ENCODE data around the gene MSH2. TPM values are rescaled to one million over a fixed set of nuclear protein-coding genes. Genes with fewer than 3 reads are reported as not detected.
"Not testable (repeated sequence)": the region's sequence is repeated elsewhere in the genome, so short reads cannot be mapped to it uniquely, and the experiment has no call there.

Gene MSH2
- total and polyA plus RNA-seq, 8 donors: 3.1 to 31.5 (median 7.2) TPM

DNA sequence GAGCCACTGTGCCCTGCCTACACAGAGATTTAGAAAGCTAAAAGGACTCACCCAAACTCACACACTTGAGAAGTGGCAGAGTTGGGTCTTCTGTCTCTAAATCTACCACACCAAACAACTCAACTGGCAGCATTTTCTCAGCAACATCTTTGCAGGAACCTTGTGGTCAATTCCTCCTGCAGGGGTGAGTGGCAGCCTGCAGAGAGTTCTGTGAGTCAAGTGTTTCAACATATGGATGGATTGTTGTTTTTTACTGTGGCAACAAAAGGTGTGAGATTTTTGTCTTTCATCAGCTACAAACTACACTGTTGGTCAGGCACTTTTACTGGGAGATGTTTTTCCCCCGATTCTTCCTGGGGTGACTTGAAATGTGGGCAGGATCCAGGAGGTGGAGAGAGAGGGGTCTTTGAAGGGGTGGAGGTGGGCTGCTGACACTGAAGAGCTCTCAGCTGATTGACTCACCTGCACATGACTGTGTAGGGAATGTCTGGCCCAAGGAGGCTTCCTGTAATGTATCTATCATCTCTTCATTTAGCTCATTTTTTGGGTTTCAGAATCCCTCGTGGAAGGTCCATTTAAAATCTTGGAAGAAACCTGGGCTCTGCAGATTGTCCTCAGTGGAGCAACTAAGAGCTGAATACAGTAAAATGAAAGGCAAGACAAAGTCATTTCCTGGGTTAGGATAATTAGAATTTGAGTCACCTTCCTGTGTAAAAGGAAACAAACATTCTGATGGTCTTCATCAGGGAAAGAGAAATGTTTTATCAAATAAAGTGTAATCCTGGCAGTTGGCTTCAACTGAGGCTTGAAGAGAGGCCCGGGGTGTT lies 98.6 kb downstream of the MSH2 start:
- Histone ChIP-seq H3K4me1 (no peaks in the 10 kb centered on the region), H3K9me3 (peaks cover 4 to 29% (median 16%) of the 10 kb centered on the region in 4 donors), H3K27ac (no peak overlapping the region), H3K27me3 (no peaks in the 10 kb centered on the region), H3K4me3 (no peak overlapping the region), H3K36me3 (peaks cover 0 to 4% (median 0%) of the 10 kb centered on the region in 4 donors)
- WGBS, 5 donors: 60 to 81% (median 69%) methylated on average over 3 of the region's 3 CpGs
- intact Hi-C loops (cut with DNase I; ENCODE audit: low total_unique reads): no loop called here
- no peak for DNase-seq
- TF ChIP-seq POLR2AphosphoS5 (IDR thresholded peaks at IDR 0.05) (no peak), EP300 (IDR thresholded peaks at IDR 0.05) (no peak), POLR2A (IDR thresholded peaks at IDR 0.05) (no peak)
- TF ChIP-seq, protein P1, sequence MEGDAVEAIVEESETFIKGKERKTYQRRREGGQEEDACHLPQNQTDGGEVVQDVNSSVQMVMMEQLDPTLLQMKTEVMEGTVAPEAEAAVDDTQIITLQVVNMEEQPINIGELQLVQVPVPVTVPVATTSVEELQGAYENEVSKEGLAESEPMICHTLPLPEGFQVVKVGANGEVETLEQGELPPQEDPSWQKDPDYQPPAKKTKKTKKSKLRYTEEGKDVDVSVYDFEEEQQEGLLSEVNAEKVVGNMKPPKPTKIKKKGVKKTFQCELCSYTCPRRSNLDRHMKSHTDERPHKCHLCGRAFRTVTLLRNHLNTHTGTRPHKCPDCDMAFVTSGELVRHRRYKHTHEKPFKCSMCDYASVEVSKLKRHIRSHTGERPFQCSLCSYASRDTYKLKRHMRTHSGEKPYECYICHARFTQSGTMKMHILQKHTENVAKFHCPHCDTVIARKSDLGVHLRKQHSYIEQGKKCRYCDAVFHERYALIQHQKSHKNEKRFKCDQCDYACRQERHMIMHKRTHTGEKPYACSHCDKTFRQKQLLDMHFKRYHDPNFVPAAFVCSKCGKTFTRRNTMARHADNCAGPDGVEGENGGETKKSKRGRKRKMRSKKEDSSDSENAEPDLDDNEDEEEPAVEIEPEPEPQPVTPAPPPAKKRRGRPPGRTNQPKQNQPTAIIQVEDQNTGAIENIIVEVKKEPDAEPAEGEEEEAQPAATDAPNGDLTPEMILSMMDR (IDR thresholded peaks at IDR 0.05): no peak

- H3K27me3 ChIP-seq; H3K4me1 ChIP-seq; H3K4me3 ChIP-seq; H3K36me3 ChIP-seq; DNase-seq; intact Hi-C loops (cut with DNase I; ENCODE audit: low total_unique reads); H3K27ac ChIP-seq: not testable (repeated sequence)
- peaks cover 4 to 29% (median 16%) of the 10 kb centered on the region in 4 donors for H3K9me3 ChIP-seq
- WGBS, 5 donors: 74 to 90% (median 88%) methylated on average over 2 of the region's 2 CpGs
These were observed 99.5 kb downstream of the MSH2 start for GRCh38 chr2:47502498-47502897.

DNA sequence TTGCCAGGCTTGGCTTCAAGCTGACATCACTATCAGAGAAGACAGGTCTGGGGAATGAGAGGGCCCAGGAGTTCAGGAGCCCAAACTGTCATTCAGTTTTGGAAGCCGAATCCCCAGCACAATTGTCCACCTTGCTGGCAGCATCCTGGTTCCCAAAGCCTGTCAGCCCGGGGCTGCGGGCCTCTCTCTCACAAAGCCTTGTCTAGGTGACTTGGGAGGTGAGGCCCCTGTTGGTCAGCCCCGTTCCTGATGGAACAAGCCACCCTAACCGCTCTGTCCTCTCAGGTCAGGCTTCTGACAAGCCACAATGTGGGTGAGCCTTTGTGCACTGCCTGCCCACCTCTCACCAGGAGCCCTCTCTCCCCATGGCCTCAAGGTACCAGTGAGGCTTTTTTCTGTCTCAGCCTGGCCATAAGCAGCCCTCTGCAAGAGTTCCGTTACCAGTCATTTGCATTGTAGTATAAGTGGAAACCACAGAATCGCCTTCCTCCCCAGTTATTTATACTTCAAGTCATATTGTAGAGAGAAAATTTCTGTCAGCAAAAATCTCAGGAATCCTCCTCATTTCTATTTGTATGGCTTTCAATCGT lies 100.6 kb downstream of the MSH2 start:
- Histone ChIP-seq H3K27ac (no peak overlapping the region), H3K9me3 (peaks cover 4 to 29% (median 16%) of the 10 kb centered on the region in 4 donors), H3K4me3 (no peak overlapping the region), H3K27me3 (no peaks in the 10 kb centered on the region), H3K36me3 (peaks cover 0 to 4% (median 0%) of the 10 kb centered on the region in 4 donors), H3K4me1 (no peaks in the 10 kb centered on the region)
- intact Hi-C loops (cut with DNase I; ENCODE audit: low total_unique reads): no loop called here
- TF ChIP-seq POLR2AphosphoS5 (IDR thresholded peaks at IDR 0.05): no peak
- TF ChIP-seq POLR2A (IDR thresholded peaks at IDR 0.05): no peak
- no peak for TF ChIP-seq EP300 (IDR thresholded peaks at IDR 0.05)
- TF ChIP-seq, protein P1 (IDR thresholded peaks at IDR 0.05): no peak
- DNase-seq: no peak
- 85 to 91% (median 89%) methylated on average over 5 to 8 of the region's 8 CpGs for WGBS, 5 donors

DNA sequence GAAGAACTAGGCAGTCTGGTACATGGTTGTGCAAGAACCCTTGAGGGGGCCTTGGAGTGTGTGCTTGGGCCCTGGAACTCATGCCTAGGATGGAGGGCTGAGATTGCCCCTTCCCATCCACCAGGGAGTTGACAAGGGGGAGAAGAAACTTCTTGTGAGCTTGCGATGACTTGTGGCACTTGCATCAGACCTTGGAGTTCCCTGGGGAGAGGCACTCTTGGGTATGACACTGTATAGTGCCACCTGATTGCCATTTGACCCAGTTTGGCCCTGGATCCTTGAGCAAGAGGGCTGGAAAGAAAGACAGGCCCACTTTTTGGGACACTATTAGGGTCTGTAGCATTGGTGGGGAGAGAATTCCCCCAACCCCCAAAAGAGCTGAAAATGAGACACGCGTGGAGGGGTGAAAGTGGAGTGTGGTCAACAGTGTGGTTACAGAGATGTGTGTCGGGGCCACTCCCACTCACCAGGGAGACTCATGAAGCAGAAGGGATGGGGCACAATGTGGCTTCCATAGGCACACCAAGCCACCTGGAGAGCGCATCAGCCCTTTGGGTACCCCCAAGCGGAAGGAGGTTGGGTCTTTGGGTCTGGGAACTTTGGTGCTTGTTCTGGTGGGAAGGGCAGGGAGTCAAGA lies 101.3 kb downstream of the MSH2 start:
- TF ChIP-seq POLR2AphosphoS5 (IDR thresholded peaks at IDR 0.05) (no peak), POLR2A (IDR thresholded peaks at IDR 0.05) (no peak), EP300 (IDR thresholded peaks at IDR 0.05) (no peak)
- TF ChIP-seq, protein P1 (IDR thresholded peaks at IDR 0.05): no peak
- H3K27me3 ChIP-seq: no peaks in the 10 kb centered on the region
- peaks cover 0 to 4% (median 0%) of the 10 kb centered on the region in 4 donors for H3K36me3 ChIP-seq
- H3K4me1 ChIP-seq: no peaks in the 10 kb centered on the region
- DNase-seq: no peak
- H3K9me3 ChIP-seq: peaks cover 4 to 29% (median 13%) of the 10 kb centered on the region in 4 donors
- H3K27ac ChIP-seq: no peak overlapping the region
- H3K4me3 ChIP-seq: no peak overlapping the region
- WGBS, 5 donors: 90 to 98% (median 95%) methylated on average over 6 of the region's 6 CpGs
- intact Hi-C loops (cut with DNase I; ENCODE audit: low total_unique reads): no loop called here
